HG03159 (cell line): ENCODE results near the gene ZBED1.
"Not testable (repeated sequence)": the region's sequence is repeated elsewhere in the genome, so short reads cannot be mapped to it uniquely, and the experiment has no call there.

ENCODE experiments used
- ATAC-seq: cut with Tn5 transposase; IDR thresholded peaks from one replicate; pipeline ENCODE4 v1.9.1; 2021; ENCODE audit warnings: mild to moderate bottlenecking, moderate library complexity; ENCODE audit not compliant: unreplicated experiment

The ZBED1 gene

GRCh38 chrX:2477313-2477712, 23.5 kb downstream of the ZBED1 start:
- ATAC-seq: not testable (repeated sequence)

- no peak for ATAC-seq
Observed at GRCh38 chrX:2474963-2475726, 25.6 kb downstream of the ZBED1 start.

- ATAC-seq: no peak
Observed at GRCh38 chrX:2474280-2474962, 26.4 kb downstream of the ZBED1 start.

GRCh38 chrX:2473064-2473463, 27.7 kb downstream of the ZBED1 start:
- not testable (repeated sequence) for ATAC-seq

- no peak for ATAC-seq
Observed at GRCh38 chrX:2471641-2472040, 29.1 kb downstream of the ZBED1 start.

GRCh38 chrX:2471126-2471525, 29.6 kb downstream of the ZBED1 start:
- not testable (repeated sequence) for ATAC-seq

GRCh38 chrX:2469852-2470251, 30.9 kb downstream of the ZBED1 start:
- not testable (repeated sequence) for ATAC-seq

- ATAC-seq: no peak
Observed at GRCh38 chrX:2469196-2469685, 31.5 kb downstream of the ZBED1 start.

GRCh38 chrX:2468261-2469195, 32.2 kb downstream of the ZBED1 start:
- ATAC-seq: no peak

- ATAC-seq: no peak
Observed at GRCh38 chrX:2466876-2467656, 33.7 kb downstream of the ZBED1 start.

GRCh38 chrX:2464677-2465166, 36.1 kb downstream of the ZBED1 start:
- no peak for ATAC-seq

GRCh38 chrX:2463973-2464676, 36.7 kb downstream of the ZBED1 start:
- ATAC-seq: no peak

- not testable (repeated sequence) for ATAC-seq
Observed at GRCh38 chrX:2463481-2463880, 37.3 kb downstream of the ZBED1 start.

GRCh38 chrX:2462780-2463179, 38.0 kb downstream of the ZBED1 start:
- no peak for ATAC-seq

GRCh38 chrX:2462074-2462473, 38.7 kb downstream of the ZBED1 start:
- ATAC-seq: no peak

- no peak for ATAC-seq
Observed at GRCh38 chrX:2461711-2462016, 39.1 kb downstream of the ZBED1 start.

GRCh38 chrX:2460821-2461710, 39.7 kb downstream of the ZBED1 start:
- ATAC-seq: not testable (repeated sequence)

- ATAC-seq: not testable (repeated sequence)
Observed at GRCh38 chrX:2460048-2460447, 40.7 kb downstream of the ZBED1 start.

- no peak for ATAC-seq
Observed at GRCh38 chrX:2458309-2458708, 42.5 kb downstream of the ZBED1 start.
